Activated CD4-positive, alpha-beta T cell treated with anti-CD3 and anti-CD28 coated beads for 24 hours (primary cell): Measurements from ENCODE around the gene CDS2.
A peak's percentile ranks its signal among the peaks of the same experiment; 100 is the strongest.

Experiments used
- DNase-seq, 2 donors: peaks; one replicate each; pipeline ENCODE4 v3.0.0-alpha.2; 2020; ENCODE audit warnings: low read depth in 2 of 2

The CDS2 gene

DNA sequence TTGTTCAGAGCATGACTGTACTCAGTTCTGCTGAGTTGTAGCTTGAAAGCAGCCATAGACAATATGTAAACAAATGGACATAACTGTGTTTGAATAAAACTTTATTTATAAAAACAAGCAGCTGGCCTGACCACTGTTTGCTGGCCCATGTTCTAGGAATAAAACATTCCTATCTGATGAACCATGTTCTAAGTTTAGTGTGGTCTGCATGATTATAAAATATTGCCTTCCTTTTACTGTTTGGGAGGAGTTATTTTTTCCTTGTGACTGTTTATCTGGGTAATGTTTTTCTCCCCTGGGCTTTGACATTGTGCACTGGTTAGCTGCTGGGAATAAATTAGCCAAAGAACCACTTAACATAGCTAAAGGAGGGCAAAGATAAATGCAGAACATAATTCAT is 55.1 kb downstream of the CDS2 start:
- no peak for DNase-seq

DNA sequence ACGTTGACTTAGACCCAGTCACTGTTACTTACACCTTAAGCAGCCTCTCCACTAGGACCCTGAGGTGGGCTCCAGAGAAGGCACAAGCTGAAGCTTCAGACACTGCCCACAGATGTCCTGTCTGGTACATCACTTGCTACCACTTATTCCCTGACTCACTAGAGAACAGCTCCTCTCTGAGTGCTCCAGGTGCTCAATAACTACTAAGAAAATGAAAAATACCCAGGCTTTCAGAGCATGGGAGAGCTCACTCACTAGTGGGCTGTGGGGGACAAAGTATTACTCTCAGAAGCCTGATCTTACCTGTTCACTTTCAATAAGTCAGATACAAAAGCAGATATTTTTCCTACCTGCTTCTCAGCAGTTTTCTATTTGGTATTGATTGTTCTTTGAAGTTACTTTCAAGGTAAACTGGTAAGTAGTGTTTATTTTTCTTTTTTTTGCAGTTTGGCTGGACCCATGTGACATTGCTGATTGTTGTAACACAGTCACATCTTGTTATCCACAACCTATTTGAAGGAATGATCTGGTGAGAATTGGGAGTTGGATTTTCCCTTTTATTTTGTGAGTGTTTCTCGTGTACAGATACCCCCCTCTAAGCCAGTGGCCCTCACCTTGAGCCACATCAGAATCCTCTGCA is 55.9 kb downstream of the CDS2 start:
- DNase-seq: no peak

DNA sequence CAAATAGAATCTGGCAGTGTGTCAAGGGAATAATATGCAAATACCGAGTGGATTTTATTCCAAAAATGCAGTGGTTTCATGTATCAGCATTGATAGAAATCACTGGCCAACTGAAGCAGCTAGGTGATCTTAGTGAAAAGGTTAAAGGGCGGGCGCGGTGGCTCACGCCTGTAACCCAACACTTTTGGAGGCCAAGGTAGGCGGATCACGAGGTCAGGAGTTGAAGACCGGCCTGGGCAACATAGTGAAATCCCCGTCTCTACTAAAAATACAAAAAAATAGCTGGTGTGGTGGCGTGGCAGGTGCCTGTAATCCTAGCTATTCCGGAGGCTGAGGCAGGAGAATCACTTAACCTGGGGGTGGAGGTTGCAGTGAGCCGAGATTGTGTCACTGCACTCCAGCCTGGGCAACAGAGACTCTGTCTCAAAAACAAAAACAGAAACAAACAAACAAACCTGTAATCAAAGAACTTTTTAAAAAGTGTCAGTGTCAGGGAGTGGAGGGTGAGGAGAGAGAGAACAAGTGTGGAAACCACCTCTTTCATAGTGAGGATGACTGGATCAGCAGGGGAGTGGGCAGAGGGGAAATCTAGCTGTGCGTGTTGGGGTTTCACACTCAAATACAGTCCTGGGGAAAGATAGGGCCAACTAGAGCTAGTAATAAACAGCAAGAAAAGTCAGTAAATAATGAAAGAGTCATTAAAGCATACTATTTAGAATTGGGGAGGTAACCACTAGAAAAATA is 57.1 kb downstream of the CDS2 start:
- DNase-seq: no peak

DNA sequence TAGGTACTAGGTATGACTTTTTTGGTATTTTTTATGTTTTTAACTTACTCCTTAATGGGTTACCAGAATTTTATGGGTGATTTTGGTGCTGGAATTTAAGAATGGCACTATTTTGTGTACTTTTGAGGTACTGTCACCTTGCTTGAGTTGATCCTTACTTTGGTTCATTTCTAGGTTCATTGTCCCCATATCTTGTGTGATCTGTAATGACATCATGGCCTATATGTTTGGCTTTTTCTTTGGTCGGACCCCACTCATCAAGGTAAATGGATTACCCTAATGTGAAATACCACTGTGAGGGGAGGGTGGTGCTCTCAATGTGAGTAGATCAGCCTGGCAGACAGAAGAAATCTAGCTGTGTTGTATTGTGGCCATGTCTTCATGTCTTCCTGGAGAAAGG is 57.9 kb downstream of the CDS2 start:
- no peak for DNase-seq

DNA sequence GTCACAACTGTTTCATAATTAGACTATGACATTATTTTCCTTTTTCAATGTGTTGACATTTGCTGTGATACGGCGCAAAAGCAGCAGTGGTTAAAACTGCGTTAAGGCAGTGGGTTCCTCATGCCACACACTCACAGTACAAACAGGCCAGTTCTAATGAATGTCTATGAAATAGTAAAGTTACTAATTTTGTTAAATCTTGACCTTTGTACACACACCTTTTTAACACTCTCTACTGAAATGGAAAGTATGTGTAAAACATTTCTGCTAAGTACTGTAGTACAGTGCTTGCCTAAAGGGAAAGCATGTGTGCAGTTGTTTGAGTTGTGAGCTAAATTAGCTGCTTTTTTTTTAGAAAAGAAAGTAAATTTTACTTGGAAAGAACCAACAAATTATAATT is 60.3 kb downstream of the CDS2 start:
- no peak for DNase-seq

DNA sequence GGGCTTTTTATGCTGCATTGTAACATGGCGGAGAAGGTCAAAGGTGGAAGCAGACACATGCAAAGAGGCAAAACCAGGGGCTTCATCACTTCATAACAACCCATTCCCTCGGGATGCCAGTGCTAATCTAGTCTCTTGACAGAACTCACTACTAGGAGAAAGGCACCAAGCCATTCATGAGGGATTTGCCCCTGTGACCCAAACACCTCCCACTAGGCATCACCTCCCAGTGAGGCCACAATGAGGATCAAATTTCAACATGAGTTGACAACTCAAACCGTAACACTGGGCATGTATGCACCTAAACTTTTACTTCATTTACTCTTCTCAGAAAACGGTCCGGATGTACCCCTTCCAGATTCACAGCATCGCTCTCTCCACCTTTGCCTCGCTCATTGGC is 61.9 kb downstream of the CDS2 start:
- DNase-seq: no peak

DNA sequence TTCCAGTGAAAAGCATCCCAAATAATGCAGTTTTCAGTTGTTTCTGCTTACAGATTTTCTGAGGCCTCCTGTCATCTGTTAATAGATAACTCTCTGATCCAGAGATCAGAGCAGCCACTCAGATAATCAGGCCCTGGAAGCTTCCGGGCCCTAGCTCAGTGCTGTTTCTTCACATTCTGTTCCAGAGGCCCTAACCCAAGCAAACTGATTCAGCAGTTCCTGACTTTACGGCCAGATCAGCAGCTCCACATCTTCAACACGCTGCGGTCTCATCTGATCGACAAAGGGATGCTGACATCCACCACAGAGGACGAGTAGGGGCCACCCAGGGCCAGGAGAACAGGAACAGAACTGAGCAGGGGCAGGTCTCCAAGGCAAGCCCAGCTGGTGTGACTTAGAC is 63.1 kb downstream of the CDS2 start:
- no peak for DNase-seq

DNA sequence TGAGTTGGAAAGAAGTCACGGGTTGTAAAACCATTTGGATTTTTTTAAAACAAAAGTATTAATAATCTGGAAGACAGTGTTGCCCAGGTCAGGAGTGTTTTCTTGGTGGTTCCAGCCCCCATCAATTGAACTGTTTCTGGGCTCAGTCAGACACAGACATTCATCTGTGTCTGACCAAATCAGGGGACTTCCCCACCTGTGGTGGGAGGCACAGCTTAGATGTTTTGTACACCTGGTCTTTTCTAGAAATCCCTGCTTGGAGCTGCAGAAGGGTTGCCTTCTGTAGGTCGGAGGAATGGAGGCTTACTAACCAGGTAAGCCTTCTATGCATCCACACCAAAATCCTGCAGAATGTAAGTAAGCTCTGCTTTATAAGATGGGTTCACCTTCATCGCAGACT is 63.6 kb downstream of the CDS2 start:
- DNase-seq: no peak

DNA sequence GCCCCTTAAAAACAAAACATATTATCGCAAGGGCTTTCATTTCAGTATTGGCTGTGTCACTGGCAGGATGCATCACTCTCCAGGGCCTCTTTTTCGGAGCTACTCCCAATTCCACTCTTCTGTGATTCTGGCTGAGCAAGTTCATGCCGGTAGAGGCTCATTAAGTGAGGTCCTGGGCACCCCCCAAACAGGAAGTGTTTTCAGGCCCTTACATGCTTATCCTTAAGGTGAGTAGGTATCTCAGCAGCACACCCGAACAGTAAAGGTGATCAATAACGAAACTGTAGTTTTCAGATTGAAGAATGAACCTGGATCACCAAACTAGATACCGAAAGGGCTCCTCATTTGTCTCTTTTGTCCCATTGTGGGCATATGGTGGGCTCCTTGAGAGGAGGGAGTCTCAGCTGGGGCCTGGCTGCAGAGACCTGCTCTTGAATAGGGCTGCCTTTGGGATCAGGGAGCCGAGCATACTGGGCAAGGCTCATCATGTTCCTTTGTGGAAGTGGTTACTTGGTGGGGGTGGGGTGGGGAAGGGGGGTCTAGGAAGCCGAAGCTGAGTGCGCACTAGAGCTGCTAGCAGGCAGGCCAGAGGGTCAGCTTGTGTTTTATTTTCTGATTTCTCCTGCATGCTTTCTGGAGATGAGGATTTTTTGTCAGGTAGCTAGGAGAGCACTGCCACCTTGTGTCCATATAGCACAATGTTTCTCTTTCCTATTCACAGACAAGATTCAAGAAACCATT is 65.2 kb downstream of the CDS2 start:
- peak in 1 of 2 donors; percentile 10 for DNase-seq

DNA sequence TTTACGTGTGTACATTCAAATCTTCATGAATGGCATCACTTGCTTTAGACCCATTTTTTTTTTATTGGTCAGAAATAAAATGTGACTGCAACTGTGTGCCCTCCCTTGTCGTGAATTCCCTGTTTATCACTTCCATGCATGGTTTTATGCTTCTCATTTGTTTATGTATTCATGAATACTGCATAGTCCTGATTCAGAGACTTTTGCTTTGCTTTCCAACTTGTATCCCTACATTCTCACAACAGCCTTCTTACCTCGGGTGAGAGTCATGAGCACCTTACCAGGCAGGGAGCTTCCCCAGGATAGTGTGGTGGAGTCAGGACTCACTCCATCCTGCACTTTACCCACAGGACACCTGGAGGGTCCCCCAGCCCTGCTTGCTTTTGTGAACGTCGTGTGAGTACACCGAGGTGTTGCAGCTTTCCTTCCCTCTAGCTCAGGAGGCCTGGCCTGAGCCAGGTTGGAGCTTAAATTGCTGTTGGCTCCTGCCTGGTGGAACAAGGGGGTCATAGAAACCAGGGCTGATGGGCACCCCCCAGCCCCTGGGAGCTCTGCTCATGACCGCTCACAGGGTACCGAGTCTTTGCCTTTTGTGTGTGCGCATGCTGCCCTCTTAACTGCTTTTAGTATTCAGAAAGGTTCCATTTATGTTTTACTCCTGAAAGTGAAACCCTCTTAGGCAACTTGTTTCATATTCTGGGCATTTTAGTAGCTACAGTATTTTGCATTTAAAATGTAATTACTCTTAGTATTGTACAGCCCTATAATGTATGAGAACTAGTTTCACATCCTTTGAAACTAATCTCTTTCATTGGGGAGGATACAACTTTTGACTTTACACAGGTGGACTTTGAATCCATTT is 66.0 kb downstream of the CDS2 start:
- DNase-seq: no peak

DNA sequence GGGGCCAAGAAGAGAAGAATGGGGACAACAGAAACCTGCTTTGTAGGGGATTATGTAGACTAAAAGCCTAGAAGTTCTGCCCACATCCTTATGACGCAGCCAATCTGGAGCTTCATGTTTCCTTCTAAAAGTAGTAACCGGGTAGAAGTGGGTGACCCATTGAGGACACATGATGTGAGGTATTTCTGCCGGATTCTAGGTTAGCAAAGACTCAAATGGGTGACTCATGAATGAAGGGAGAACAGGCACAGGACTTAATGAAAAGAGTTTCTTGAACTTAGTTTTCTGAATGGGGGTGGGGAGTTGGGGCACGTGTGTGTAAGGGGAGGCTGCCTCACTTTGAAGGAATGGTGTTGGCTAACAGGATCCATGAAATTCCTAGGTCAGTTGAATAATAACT is 68.8 kb downstream of the CDS2 start:
- DNase-seq: no peak

DNA sequence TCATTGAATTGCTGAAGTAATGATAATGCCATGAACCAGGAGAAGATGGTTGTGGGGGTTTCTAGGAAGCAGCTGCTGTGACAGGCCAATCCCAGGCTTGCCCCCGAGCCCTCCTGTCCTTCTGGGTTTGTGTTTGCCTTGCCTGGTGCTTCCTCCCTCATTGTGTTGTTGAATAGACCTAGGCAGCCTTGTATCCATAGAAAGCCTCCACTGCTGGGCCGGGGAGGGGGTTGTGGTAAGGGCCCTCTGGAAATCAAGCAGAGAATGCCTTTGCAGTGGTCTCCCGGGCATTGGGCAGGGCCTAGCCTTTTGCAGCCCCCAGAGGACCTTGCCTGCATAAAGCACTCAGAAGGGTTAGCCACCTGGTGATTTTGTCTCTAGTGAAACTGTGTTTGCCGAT is 69.3 kb downstream of the CDS2 start:
- no peak for DNase-seq

DNA sequence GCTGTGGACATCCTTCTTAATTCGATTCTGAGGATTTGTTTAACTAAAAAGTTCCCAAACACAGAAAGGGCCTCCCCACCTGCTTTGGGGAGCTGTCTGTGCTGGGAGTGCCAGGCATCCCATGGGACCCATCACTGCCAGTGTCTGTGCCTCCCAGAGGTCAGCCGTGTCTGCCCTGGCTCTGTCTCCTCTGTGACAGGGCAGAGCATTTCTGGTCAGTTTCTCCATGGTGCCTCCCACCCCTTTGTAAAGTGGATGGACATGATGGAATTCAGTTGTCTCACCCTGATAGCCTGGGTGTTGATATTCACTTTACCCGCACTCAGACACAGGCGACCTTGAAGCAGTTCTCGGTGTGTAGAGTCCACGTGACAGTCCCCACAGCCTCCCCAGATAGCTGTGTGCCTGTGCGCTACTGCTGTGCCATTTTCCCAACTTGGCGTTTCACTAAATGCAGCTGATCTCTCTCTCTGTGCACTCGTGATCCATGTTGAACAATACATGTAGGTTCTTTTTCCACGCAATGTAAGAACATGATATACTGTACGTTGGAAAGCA is 70.5 kb downstream of the CDS2 start:
- DNase-seq: no peak

DNA sequence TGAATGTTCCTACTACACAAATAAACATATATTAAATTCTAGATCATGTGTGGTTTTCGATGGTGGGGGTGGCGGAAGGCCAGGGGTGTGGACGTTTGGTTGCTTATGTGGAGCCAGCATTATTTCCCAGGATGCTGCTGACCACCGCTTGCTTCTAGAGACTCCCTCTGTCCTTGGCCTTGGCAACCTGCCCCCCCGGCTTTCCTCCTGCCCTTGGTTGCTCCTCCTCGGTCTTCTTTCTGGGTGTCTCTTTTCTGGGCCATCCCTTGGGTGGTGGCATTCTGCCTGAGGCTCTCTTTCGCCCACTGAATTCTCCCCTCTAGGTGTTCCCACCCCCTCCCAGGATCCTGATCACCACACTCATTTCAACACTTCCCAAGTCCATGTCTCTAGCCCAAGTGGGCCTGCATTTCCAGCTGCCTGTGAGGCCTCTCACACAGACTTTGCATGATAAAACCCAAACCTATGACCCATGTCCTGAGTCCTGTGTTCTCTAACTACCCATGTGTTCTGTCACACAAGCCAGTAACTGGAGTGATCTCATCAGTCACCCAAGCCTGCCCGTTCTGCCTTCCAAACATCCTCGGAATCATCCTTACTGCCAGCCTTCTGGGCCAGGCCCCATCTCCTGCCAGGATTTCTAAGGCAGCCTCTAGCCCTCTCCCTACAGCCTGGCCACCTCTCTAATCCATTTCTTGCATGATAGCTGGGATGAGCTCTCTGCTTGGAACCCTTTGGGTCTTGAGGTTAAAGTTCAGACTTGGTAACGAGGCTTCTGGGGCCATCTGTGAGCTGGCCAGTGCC is 71.2 kb downstream of the CDS2 start:
- no peak for DNase-seq

DNA sequence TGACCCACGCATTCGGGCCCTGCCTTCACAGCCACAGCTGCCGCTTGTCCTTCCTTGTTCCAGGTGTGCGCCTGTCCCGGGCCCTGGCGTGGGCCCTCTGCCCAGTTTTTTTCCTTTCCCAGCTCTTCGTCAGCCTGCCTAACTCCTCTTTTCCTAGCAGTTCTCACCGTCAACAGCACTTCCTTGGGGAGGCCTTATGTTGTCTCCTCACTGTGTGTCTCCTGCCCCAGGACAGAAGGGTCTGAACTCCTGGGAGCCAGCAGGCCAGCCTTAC is 71.8 kb downstream of the CDS2 start:
- no peak for DNase-seq

DNA sequence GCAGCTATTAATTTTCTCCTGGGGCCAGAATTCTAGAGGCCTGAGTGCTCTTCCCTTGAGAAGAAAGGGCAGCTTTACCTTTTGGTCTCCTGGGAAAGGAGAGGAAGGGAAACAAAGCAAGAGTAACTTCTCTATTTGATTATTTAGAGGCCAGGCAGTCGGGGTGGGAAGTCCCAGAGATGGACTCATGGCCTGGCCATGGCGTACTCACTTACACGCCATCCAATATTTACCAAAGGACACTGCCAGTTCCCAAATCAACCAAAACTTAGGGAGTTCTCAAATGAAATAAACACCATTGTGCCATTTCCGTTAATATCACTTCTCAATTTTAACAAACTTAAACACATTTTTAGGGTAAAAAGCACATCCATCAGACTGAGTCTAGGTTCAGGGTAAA is 76.6 kb downstream of the CDS2 start:
- no peak for DNase-seq

DNA sequence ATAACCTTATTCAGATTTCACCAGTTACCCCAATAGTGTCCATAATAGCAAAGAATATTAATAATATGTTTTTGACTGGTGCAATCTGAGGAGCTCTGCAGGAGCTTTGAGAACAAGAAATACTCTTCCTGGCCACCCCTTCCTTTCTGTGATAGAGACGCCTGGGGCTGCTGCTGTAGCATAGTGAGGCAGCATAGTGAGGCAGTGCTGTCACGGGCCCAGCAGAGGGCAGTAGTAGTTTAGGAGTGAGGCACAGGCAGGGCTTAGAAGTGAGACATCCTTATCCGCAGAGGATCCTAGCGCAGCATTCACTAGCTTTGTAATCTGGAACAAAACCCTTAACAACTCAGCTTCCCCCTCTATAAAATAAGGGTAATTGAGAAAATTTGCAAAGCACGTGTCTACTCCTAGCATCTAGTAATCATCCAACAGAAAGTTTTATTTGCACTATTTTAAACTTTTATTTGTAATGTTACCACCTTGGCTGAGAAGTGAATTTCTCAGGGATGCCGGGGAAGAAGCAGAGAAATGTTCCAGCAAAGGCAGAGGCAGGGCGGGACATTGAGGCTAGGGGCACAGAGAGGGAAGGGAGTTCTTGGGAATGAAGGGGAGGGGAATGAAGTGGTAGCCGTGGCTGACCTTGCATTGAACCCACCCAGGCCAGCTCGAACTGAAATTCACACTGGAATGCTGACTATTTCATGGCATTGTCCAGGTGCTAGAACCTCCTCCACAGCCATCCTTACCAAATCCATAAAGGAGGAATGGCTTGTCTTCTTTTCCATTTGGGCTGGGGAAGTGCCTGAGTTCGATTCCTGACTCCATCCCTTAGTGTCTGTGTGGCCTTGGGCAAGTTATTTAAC is 78.8 kb downstream of the CDS2 start:
- peak; percentile 59 to 60 for DNase-seq

DNA sequence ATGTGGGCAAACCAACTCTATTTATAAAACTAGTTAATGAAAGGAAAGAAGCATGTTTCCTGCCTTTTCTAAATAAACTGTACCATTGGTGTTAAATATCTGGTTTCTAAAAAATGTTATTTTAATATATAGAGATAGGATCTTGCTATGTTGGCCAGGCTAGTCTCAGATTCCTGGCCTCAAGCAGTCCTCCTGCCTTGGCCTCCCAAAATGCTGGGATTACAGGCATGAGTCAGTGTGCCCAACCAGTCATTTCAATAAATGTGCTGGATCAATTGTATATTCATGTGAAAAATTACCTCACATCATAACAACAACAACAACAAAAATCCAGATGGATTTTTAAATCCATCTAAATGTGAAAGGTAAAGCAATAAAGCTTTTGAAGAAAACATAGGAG is 80.3 kb downstream of the CDS2 start:
- no peak for DNase-seq

DNA sequence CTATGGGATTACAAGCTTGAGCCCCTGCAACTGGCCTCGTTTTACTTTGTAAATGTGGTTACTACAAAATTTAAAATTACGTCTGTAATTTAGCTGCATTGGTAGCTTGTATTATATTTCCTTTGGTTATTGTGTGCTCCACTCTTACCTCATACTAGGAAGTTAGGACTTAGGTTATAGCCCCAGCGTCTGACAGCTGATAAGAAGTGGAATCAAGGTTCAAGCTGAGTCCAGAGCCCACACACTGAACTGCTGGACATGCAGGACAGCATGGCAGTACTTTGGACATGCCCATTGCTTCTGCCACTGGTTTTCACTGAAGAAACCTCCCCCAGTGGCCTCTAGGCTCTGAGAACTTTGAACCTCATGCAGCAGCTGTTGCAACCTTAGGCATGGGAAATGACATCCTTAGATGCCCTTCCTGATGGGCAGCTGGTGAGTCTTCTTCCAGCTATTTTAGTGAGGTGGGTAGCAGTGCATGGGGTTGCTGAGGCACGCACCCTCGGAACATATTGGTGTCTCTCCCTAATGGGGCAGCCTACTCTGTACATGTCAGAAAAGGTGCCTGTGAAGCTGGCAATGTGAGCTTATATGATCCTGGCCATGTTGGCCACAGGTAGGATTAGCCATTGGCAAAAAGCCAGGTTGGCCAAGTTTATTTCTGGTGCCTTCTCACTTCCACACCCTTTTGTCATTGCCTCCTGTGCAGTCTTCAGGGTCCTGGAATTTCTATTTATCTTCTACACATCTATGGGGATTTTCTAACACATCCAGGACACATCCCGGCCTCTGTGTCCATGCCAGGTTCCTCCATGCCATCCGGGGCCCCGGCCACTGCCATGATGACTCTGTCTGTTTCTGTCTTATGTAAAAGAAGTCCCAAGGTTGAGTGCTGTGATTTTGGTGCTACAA is 85.3 kb downstream of the CDS2 start:
- no peak for DNase-seq
